EL (cell line): ENCODE data around the gene EPOP.
"Not testable (repeated sequence)": the region's sequence is repeated elsewhere in the genome, so short reads cannot be mapped to it uniquely, and the experiment has no call there.

Experiments used
- DNase-seq: peaks from one replicate; pipeline ENCODE4 v3.0.0-alpha.2; 2016

Gene EPOP

GRCh38 chr17:38637951-38638350, 36.8 kb downstream of the EPOP start:
- no peak for DNase-seq

- DNase-seq, result no peak
Measured at GRCh38 chr17:38636054-38636453, 38.7 kb downstream of the EPOP start.

- no peak for DNase-seq
Measured at GRCh38 chr17:38632334-38632733, 42.4 kb downstream of the EPOP start.

- no peak for DNase-seq
Measured at GRCh38 chr17:38628441-38628840, 46.3 kb downstream of the EPOP start.

- no peak for DNase-seq
Measured at GRCh38 chr17:38627957-38628356, 46.8 kb downstream of the EPOP start.

GRCh38 chr17:38626606-38627226, 48.0 kb downstream of the EPOP start:
- not testable (repeated sequence) for DNase-seq

- no peak for DNase-seq
Measured at GRCh38 chr17:38625482-38625881, 49.3 kb downstream of the EPOP start.

- DNase-seq, result not testable (repeated sequence)
Measured at GRCh38 chr17:38624782-38625355, 49.9 kb downstream of the EPOP start.
